HepG2 (cell line): ENCODE results near the gene PRKCZ. TPM values are rescaled to one million over a fixed set of nuclear protein-coding genes. Genes with fewer than 3 reads are reported as not detected.

Experiments used
- AGO1 ChIP-seq: fragments of 200-400 bp; formaldehyde crosslinking; IDR thresholded peaks from 2 replicates; pipeline ENCODE4 v1.6.1; 2017; ENCODE audit warnings: mild to moderate bottlenecking, low read depth, low read length, moderate library complexity; ENCODE audit not compliant: poor library complexity, severe bottlenecking
- CREB3 ChIP-seq: sonication (generic); formaldehyde crosslinking; IDR thresholded peaks from 2 replicates; pipeline ENCODE4 v1.5.0; 2020; ENCODE audit warnings: missing genetic modification reagents
- GZF1 ChIP-seq: sonication (generic); formaldehyde crosslinking; IDR thresholded peaks from 2 replicates; pipeline ENCODE4 v1.5.1; 2020; ENCODE audit warnings: mild to moderate bottlenecking, missing genetic modification reagents
- KAT8 ChIP-seq: IDR thresholded peaks from 2 replicates; pipeline ENCODE4 v1.6.1; 2016; ENCODE audit warnings: missing genetic modification reagents, missing compliant biosample characterization
- MTF1 ChIP-seq: sonication (generic); formaldehyde crosslinking; IDR thresholded peaks from 2 replicates; pipeline ENCODE4 v1.5.0; 2020; ENCODE audit warnings: missing genetic modification reagents
- NFAT5 ChIP-seq: sonication (generic); formaldehyde crosslinking; IDR thresholded peaks from 2 replicates; pipeline ENCODE4 v1.4.0; 2020; ENCODE audit warnings: missing genetic modification reagents
- PCBP1 ChIP-seq: fragments of 200-400 bp; formaldehyde crosslinking; IDR thresholded peaks from 2 replicates; pipeline ENCODE4 v1.6.1; 2017; ENCODE audit warnings: mild to moderate bottlenecking, low read depth, low read length, borderline replicate concordance
- PLRG1 ChIP-seq: fragments of 450-650 bp; conservative IDR thresholded peaks from 2 replicates; pipeline ENCODE4 v1.6.1; 2016
- PPARG ChIP-seq: conservative IDR thresholded peaks from 2 replicates; pipeline ENCODE4 v1.6.1; 2016; ENCODE audit warnings: missing biosample characterization, missing genetic modification reagents
- PRPF4 ChIP-seq: fragments of 200-400 bp; formaldehyde crosslinking; IDR thresholded peaks from 2 replicates; pipeline ENCODE4 v1.6.1; 2016; ENCODE audit warnings: low read length, low read depth; ENCODE audit not compliant: poor library complexity, severe bottlenecking
- RORA ChIP-seq: sonication (generic); formaldehyde crosslinking; IDR thresholded peaks from 2 replicates; pipeline ENCODE4 v1.5.0; 2020; ENCODE audit warnings: mild to moderate bottlenecking, missing genetic modification reagents, moderate library complexity
- SRSF1 ChIP-seq: fragments of 200-400 bp; formaldehyde crosslinking; optimal IDR thresholded peaks from 2 replicates; pipeline ENCODE3; 2017; ENCODE audit warnings: mild to moderate bottlenecking, low read depth, low read length, moderate library complexity
- SRSF4 ChIP-seq: fragments of 200-400 bp; formaldehyde crosslinking; IDR thresholded peaks from one replicate; pipeline ENCODE4 v1.6.1; 2018; ENCODE audit warnings: mild to moderate bottlenecking, low read depth, low read length, moderate library complexity; ENCODE audit not compliant: poor library complexity, severe bottlenecking
- ZFP62 ChIP-seq: sonication (generic); formaldehyde crosslinking; IDR thresholded peaks from 2 replicates; pipeline ENCODE4 v1.4.0; 2020; ENCODE audit warnings: missing genetic modification reagents
- ZFP90 ChIP-seq: sonication (generic); formaldehyde crosslinking; IDR thresholded peaks from 2 replicates; pipeline ENCODE4 v1.8.0; 2022; ENCODE audit warnings: missing genetic modification reagents, mild to moderate bottlenecking, inconsistent platforms, borderline replicate concordance
- ZKSCAN8 ChIP-seq: IDR thresholded peaks from 2 replicates; pipeline ENCODE4 v1.6.1; 2016; ENCODE audit warnings: borderline replicate concordance, missing genetic modification reagents, missing compliant biosample characterization
- ZNF383 ChIP-seq: sonication (generic); formaldehyde crosslinking; IDR thresholded peaks from 2 replicates; pipeline ENCODE4 v1.4.0; 2020; ENCODE audit warnings: missing genetic modification reagents, mild to moderate bottlenecking, borderline replicate concordance
- ZNF547 ChIP-seq: sonication (generic); formaldehyde crosslinking; IDR thresholded peaks from 2 replicates; pipeline ENCODE4 v1.5.1; 2020; ENCODE audit warnings: mild to moderate bottlenecking, missing genetic modification reagents
- ZNF564 ChIP-seq: sonication (generic); formaldehyde crosslinking; IDR thresholded peaks from 2 replicates; pipeline ENCODE4 v1.8.1; 2023; ENCODE audit warnings: mild to moderate bottlenecking, missing genetic modification reagents
- ZNF660 ChIP-seq: sonication (generic); formaldehyde crosslinking; IDR thresholded peaks from 2 replicates; pipeline ENCODE4 v1.5.1; 2020; ENCODE audit warnings: mild to moderate bottlenecking, low read depth, missing genetic modification reagents, borderline replicate concordance
- polyA plus RNA-seq, 8 experiments: library from polyadenylated mRNA; depleted of rRNA in 3 of 8; stranded (reverse) in 7 of 8; unstranded in 1 of 8; fragments of >200 nt; fragmentation: Illumina TruSeq in 4 of 8; extraction: Trizol in 4 of 8; gene quantifications; 2 replicates each; pipeline versions ENCODE4 v1.2.1 to v1.2.3, GENCODE V29; 2011 to 2016; ENCODE audit warnings: low read depth in 4 of 8, missing spikeins in 1 of 8, mixed read lengths in 1 of 8; ENCODE audit not compliant: insufficient read depth in 1 of 8
- total RNA-seq, 5 experiments: library from RNA; depleted of rRNA; stranded (reverse); fragments of >200 nt; fragmentation: Illumina TruSeq; extraction: Trizol; gene quantifications; 2 replicates each; pipeline ENCODE4 v1.2.3, GENCODE V29; 2016; ENCODE audit warnings: low read depth in 1 of 5
- TF ChIP-seq, protein P1 (sequence below): sonication (generic); formaldehyde crosslinking; IDR thresholded peaks from 2 replicates; pipeline ENCODE4 v1.4.0; 2020; ENCODE audit warnings: mild to moderate bottlenecking, missing genetic modification reagents
- TF ChIP-seq, protein P2 (sequence below): IDR thresholded peaks from 2 replicates; pipeline ENCODE4 v1.6.1; 2016; ENCODE audit warnings: missing genetic modification reagents, missing compliant biosample characterization

PRKCZ gene
- total and polyA plus RNA-seq, 2 of the 13 experiments (the other 11 are each of a cell fraction or from before 2014, with no cell fraction given): 34.7 to 85.2 TPM

DNA sequence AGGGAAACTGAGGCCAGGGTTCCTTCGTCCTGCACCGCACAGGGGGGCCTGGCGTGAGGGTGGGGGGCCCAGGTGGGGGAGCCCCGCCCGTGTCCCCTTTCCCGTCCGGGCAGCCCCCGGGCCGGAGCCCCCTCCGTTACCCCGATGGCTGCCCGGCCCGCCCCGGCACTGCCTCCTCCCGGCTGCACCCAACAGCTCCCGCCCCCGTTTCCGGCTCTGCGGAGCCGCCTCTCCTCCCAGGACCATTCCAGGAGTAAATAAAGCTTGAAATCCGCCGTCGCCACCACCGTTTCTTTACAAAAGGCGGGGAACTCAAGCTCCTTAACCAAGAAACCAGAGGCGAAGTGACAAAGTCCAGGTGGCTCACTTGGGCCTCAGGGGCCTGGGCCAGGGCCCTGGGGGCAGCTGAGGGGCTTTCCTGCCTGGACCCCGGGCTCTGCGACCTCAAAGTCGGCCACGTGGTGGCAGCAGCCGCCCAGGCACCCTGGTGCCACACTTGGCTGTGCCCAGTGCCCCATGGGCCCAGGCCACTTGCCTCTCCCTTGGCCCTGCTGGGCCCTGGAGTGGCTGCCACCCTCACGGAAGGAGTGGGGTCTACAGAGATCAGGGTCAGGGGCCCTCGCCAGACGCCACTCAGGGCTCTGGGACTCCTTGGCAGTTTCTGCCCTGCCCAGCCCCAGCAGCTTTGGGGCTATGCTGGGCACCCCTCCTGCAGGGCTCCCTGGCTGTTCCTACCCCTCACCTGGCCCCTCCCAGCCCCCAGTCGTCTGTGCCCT is 144.9 kb downstream of the PRKCZ start (continued):
- TF ChIP-seq CREB3 (CRISPR knock-in tag) (no peak), PCBP1 (peak; percentile 91), ZNF564 (CRISPR knock-in tag) (no peak; the same call in 1 of the 2 replicates), ZNF383 (CRISPR knock-in tag) (no peak), SRSF4 (no peak), PPARG (0 out of 2 replicates have a peak, but pooled peaks have one; percentile 8), PRPF4 (no peak), PLRG1 (no peak), RORA (CRISPR knock-in tag) (no peak), NFAT5 (0 out of 2 replicates have a peak, but pooled peaks have one; percentile 51), ZNF547 (CRISPR knock-in tag) (peak; percentile 60; the same call in 1 of the 2 replicates), ZFP62 (CRISPR knock-in tag) (no peak), ZFP90 (CRISPR knock-in tag) (peak; percentile 79; the same call in 1 of the 2 replicates), GZF1 (CRISPR knock-in tag) (no peak), ZNF660 (CRISPR knock-in tag) (no peak), KAT8 (CRISPR knock-in tag) (peak; percentile 55; the same call in 1 of the 2 replicates), MTF1 (CRISPR knock-in tag) (0 out of 2 replicates have a peak, but pooled peaks have one; percentile 12), ZKSCAN8 (CRISPR knock-in tag) (peak; percentile 45; the same call in 1 of the 2 replicates), AGO1 (peak; percentile 62), SRSF1 (peak; percentile 79)
- TF ChIP-seq, protein P1, sequence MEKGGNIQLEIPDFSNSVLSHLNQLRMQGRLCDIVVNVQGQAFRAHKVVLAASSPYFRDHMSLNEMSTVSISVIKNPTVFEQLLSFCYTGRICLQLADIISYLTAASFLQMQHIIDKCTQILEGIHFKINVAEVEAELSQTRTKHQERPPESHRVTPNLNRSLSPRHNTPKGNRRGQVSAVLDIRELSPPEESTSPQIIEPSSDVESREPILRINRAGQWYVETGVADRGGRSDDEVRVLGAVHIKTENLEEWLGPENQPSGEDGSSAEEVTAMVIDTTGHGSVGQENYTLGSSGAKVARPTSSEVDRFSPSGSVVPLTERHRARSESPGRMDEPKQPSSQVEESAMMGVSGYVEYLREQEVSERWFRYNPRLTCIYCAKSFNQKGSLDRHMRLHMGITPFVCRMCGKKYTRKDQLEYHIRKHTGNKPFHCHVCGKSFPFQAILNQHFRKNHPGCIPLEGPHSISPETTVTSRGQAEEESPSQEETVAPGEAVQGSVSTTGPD (CRISPR knock-in tag): no peak
- TF ChIP-seq, protein P2, sequence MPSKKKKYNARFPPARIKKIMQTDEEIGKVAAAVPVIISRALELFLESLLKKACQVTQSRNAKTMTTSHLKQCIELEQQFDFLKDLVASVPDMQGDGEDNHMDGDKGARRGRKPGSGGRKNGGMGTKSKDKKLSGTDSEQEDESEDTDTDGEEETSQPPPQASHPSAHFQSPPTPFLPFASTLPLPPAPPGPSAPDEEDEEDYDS (CRISPR knock-in tag): no peak
